ENCODE results near the gene KIAA0513. TPM values are rescaled to one million over a fixed set of nuclear protein-coding genes. Genes with fewer than 3 reads are reported as not detected.

The KIAA0513 gene
- total and polyA plus RNA-seq, 2 of the 13 experiments (the other 11 are each of a cell fraction or from before 2014, with no cell fraction given): 1.8 TPM

DNA sequence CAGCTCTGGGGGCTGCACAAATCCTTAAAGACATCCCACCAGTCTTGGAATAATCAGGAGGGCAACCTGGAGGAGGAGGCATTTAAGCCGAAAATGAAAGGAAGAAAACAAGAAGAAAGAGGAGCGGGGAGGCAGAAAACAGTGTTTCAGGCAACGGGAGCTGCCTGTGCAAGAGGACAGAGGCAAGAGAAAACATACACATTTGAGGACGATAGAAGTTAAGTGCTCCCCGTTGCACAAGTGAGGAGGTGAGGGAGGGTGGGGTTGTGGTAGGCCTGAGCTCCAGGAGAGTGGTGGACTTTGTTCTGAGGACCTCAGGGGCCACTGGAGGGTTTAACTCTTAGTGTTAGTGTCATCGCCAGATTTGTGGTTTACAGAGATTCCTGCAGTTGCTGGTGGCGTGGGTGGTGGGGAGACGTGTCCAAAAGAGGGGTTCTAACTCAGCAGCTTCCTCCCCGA, 112.3 kb downstream of the KIAA0513 start (continued):
- TF ChIP-seq REPIN1 (CRISPR knock-in tag; IDR thresholded peaks at IDR 0.05; ENCODE audit: borderline replicate concordance, low read depth) (peak; percentile 67; the same call in 1 of the 2 replicates), SPEN (CRISPR knock-in tag; IDR thresholded peaks at IDR 0.05; ENCODE audit: low read depth) (peak; percentile 38; the same call in 1 of the 2 replicates), JUN (CRISPR knock-in tag; IDR thresholded peaks at IDR 0.05) (no peak), TMF1 (CRISPR knock-in tag; IDR thresholded peaks at IDR 0.05; ENCODE audit: low read depth) (no peak), ZNF331 (CRISPR knock-in tag; IDR thresholded peaks at IDR 0.05) (peak; percentile 46; the same call in 1 of the 2 replicates), ZBTB1 (CRISPR knock-in tag; IDR thresholded peaks at IDR 0.05; ENCODE audit: borderline replicate concordance) (no peak), ZEB1 (IDR thresholded peaks at IDR 0.05; ENCODE audit: insufficient replicate concordance, low read depth) (no peak), SIX1 (CRISPR knock-in tag; IDR thresholded peaks at IDR 0.05; ENCODE audit: borderline replicate concordance) (0 out of 2 replicates have a peak, but pooled peaks have one; percentile 12)
- TF ChIP-seq, protein P1, sequence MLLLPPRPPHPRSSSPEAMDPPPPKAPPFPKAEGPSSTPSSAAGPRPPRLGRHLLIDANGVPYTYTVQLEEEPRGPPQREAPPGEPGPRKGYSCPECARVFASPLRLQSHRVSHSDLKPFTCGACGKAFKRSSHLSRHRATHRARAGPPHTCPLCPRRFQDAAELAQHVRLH (CRISPR knock-in tag; IDR thresholded peaks at IDR 0.05; ENCODE audit: borderline replicate concordance, low read depth): peak; percentile 86; the same call in 1 of the 2 replicates
- TF ChIP-seq, protein P2, sequence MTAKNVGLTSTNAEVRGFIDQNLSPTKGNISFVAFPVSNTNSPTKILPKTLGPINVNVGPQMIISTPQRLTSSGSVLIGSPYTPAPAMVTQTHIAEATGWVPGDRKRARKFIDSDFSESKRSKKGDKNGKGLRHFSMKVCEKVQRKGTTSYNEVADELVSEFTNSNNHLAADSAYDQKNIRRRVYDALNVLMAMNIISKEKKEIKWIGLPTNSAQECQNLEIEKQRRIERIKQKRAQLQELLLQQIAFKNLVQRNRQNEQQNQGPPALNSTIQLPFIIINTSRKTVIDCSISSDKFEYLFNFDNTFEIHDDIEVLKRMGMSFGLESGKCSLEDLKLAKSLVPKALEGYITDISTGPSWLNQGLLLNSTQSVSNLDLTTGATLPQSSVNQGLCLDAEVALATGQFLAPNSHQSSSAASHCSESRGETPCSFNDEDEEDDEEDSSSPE (CRISPR knock-in tag; IDR thresholded peaks at IDR 0.05): peak; percentile 55
- TF ChIP-seq, protein P3, sequence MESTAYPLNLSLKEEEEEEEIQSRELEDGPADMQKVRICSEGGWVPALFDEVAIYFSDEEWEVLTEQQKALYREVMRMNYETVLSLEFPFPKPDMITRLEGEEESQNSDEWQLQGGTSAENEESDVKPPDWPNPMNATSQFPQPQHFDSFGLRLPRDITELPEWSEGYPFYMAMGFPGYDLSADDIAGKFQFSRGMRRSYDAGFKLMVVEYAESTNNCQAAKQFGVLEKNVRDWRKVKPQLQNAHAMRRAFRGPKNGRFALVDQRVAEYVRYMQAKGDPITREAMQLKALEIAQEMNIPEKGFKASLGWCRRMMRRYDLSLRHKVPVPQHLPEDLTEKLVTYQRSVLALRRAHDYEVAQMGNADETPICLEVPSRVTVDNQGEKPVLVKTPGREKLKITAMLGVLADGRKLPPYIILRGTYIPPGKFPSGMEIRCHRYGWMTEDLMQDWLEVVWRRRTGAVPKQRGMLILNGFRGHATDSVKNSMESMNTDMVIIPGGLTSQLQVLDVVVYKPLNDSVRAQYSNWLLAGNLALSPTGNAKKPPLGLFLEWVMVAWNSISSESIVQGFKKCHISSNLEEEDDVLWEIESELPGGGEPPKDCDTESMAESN (CRISPR knock-in tag; conservative IDR thresholded peaks at IDR 0.05): peak; percentile 83; the same call in 1 of the 2 replicates
- TF ChIP-seq, protein P4, sequence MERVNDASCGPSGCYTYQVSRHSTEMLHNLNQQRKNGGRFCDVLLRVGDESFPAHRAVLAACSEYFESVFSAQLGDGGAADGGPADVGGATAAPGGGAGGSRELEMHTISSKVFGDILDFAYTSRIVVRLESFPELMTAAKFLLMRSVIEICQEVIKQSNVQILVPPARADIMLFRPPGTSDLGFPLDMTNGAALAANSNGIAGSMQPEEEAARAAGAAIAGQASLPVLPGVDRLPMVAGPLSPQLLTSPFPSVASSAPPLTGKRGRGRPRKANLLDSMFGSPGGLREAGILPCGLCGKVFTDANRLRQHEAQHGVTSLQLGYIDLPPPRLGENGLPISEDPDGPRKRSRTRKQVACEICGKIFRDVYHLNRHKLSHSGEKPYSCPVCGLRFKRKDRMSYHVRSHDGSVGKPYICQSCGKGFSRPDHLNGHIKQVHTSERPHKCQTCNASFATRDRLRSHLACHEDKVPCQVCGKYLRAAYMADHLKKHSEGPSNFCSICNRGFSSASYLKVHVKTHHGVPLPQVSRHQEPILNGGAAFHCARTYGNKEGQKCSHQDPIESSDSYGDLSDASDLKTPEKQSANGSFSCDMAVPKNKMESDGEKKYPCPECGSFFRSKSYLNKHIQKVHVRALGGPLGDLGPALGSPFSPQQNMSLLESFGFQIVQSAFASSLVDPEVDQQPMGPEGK (CRISPR knock-in tag; IDR thresholded peaks at IDR 0.05): peak; percentile 85
- TF ChIP-seq, protein P5, sequence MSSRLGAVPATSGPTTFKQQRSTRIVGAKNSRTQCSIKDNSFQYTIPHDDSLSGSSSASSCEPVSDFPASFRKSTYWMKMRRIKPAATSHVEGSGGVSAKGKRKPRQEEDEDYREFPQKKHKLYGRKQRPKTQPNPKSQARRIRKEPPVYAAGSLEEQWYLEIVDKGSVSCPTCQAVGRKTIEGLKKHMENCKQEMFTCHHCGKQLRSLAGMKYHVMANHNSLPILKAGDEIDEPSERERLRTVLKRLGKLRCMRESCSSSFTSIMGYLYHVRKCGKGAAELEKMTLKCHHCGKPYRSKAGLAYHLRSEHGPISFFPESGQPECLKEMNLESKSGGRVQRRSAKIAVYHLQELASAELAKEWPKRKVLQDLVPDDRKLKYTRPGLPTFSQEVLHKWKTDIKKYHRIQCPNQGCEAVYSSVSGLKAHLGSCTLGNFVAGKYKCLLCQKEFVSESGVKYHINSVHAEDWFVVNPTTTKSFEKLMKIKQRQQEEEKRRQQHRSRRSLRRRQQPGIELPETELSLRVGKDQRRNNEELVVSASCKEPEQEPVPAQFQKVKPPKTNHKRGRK (CRISPR knock-in tag; IDR thresholded peaks at IDR 0.05): no peak
- TF ChIP-seq, protein P6, sequence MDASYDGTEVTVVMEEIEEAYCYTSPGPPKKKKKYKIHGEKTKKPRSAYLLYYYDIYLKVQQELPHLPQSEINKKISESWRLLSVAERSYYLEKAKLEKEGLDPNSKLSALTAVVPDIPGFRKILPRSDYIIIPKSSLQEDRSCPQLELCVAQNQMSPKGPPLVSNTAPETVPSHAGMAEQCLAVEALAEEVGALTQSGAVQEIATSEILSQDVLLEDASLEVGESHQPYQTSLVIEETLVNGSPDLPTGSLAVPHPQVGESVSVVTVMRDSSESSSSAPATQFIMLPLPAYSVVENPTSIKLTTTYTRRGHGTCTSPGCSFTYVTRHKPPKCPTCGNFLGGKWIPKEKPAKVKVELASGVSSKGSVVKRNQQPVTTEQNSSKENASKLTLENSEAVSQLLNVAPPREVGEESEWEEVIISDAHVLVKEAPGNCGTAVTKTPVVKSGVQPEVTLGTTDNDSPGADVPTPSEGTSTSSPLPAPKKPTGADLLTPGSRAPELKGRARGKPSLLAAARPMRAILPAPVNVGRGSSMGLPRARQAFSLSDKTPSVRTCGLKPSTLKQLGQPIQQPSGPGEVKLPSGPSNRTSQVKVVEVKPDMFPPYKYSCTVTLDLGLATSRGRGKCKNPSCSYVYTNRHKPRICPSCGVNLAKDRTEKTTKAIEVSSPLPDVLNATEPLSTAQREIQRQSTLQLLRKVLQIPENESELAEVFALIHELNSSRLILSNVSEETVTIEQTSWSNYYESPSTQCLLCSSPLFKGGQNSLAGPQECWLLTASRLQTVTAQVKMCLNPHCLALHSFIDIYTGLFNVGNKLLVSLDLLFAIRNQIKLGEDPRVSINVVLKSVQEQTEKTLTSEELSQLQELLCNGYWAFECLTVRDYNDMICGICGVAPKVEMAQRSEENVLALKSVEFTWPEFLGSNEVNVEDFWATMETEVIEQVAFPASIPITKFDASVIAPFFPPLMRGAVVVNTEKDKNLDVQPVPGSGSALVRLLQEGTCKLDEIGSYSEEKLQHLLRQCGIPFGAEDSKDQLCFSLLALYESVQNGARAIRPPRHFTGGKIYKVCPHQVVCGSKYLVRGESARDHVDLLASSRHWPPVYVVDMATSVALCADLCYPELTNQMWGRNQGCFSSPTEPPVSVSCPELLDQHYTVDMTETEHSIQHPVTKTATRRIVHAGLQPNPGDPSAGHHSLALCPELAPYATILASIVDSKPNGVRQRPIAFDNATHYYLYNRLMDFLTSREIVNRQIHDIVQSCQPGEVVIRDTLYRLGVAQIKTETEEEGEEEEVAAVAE (CRISPR knock-in tag; IDR thresholded peaks at IDR 0.05; ENCODE audit: borderline replicate concordance): peak; percentile 23; the same call in 1 of the 2 replicates

All from HepG2 (cell line).